Smooth muscle cell (in vitro differentiated cells): ENCODE measurements around the gene ZCCHC12. TPM values are rescaled to one million over a fixed set of nuclear protein-coding genes. Genes with fewer than 3 reads are reported as not detected.

Source experiments
- DNase-seq: peaks from one replicate; lab custom pipeline; 2025; ENCODE audit not compliant: unreplicated experiment; lab: John Stamatoyannopoulos, UW
- H2AFZ ChIP-seq: fragments of 200-600 bp; sonication (generic); 2 replicates; pipeline ENCODE4 v1.6.0; 2016; ENCODE audit warnings: antibody characterized with exemption, low read depth, mild to moderate bottlenecking
- H3F3A ChIP-seq: fragments of 200-600 bp; sonication (generic); 2 replicates; pipeline ENCODE4 v1.6.0; 2017; ENCODE audit warnings: antibody characterized with exemption, low read depth
- H3K27ac ChIP-seq: fragments of 200-600 bp; sonication (generic); 2 replicates; pipeline ENCODE4 v1.5.1; 2016; ENCODE audit warnings: low read depth, mild to moderate bottlenecking
- H3K27me3 ChIP-seq: fragments of 200-600 bp; sonication (generic); 2 replicates; pipeline ENCODE4 v1.6.1; 2016; ENCODE audit warnings: low read depth, mild to moderate bottlenecking
- H3K36me3 ChIP-seq: fragments of 200-600 bp; sonication (generic); 2 replicates; pipeline ENCODE4 v1.5.1; 2016; ENCODE audit warnings: low read depth
- H3K4me1 ChIP-seq: fragments of 200-600 bp; sonication (generic); 2 replicates; pipeline ENCODE4 v1.5.1; 2016; ENCODE audit warnings: low read depth
- H3K4me2 ChIP-seq: fragments of 200-600 bp; sonication (generic); 2 replicates; pipeline ENCODE4 v1.6.0; 2016; ENCODE audit warnings: mild to moderate bottlenecking
- H3K4me3 ChIP-seq: fragments of 200-600 bp; sonication (generic); 2 replicates; pipeline ENCODE4 v1.5.1; 2016; ENCODE audit warnings: mild to moderate bottlenecking
- H3K79me2 ChIP-seq: fragments of 200-600 bp; sonication (generic); 2 replicates; pipeline ENCODE4 v1.6.0; 2016; ENCODE audit warnings: low read depth, mild to moderate bottlenecking
- H3K9ac ChIP-seq: fragments of 200-600 bp; sonication (generic); 2 replicates; pipeline ENCODE4 v1.6.0; 2016; ENCODE audit warnings: low read depth
- H3K9me3 ChIP-seq: fragments of 200-600 bp; sonication (generic); replicated peaks from 2 replicates; pipeline ENCODE4 v1.5.1; 2016; ENCODE audit warnings: low read depth
- H4K20me1 ChIP-seq: fragments of 200-600 bp; sonication (generic); 2 replicates; pipeline ENCODE4 v1.6.0; 2016; ENCODE audit warnings: low read depth
- CTCF ChIP-seq: fragments of 200-600 bp; sonication (generic); IDR thresholded peaks from 2 replicates; pipeline ENCODE4 v1.5.1; 2017; ENCODE audit warnings: borderline replicate concordance, mild to moderate bottlenecking, antibody characterized with exemption; ENCODE audit not compliant: insufficient read depth, poor library complexity, severe bottlenecking
- WGBS: methylation state at CpG from one replicate; pipeline ENCODE4 v1.1.7; 2016; ENCODE audit warnings: low lambda C conversion rate; 5-methylcytosine and 5-hydroxymethylcytosine counted together
- polyA plus RNA-seq: library from polyadenylated mRNA; unstranded; fragments of >200 nt; fragmentation: Nextera tagmentation; extraction: Ambion mirVana; gene quantifications from 2 replicates; pipeline ENCODE4 v1.2.1, GENCODE V29; 2016
- total RNA-seq: library from RNA; depleted of rRNA; stranded (reverse); fragments of >200 nt; gene quantifications from 2 replicates; pipeline ENCODE4 v1.2.3, GENCODE V29; 2014

ZCCHC12 gene
- total and polyA plus RNA-seq, 2 experiments from 2014 or later, result not detected

- WGBS, result 68% methylated on average over 4 of the region's 4 CpGs
- no peak for DNase-seq
- no peak overlapping the region for H2AFZ ChIP-seq
- H3K9me3 ChIP-seq, result no peaks in the 10 kb centered on the region
- H3K4me2 ChIP-seq, result no peak overlapping the region
- H3K9ac ChIP-seq, result no peak overlapping the region
- no peaks in the 10 kb centered on the region for H4K20me1 ChIP-seq
- H3K4me1 ChIP-seq, result no peaks in the 10 kb centered on the region
- H3K27ac ChIP-seq, result no peak overlapping the region
- H3K36me3 ChIP-seq, result no peaks in the 10 kb centered on the region
- no peaks in the 10 kb centered on the region for H3K79me2 ChIP-seq
- H3K4me3 ChIP-seq, result no peak overlapping the region
- H3F3A ChIP-seq, result no peaks in the 10 kb centered on the region
- no peaks in the 10 kb centered on the region for H3K27me3 ChIP-seq
- TF ChIP-seq CTCF, result no peak
These were observed 39.4 kb downstream of the ZCCHC12 start for GRCh38 chrX:118862979-118863378.

DNA sequence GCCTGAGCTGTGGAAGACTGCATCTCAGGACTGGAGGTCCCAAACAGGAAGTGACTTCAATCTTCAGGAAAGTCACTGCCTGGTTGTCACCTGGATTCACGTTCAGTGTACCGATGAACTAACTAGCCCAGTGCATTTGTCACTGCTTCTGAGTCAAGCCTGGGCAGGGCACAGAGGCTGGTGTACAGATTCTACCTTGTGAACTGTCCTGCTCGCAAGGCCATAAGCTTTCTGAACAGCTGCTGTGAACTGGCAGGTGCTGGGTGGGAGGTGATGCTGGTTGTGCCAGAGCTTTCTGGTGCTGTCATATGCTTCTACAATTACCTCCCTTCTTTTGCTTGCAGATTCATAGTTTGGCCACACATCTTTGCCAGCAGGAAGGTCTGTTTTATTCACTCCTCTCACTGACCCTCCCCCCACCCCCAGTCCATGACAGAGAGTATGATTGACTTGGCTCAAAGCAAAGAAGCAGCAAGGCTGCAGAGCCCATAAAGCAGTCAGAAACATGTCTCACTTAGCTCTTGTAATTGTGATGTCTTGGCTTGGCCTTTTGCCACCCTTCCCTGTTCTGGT, 40.5 kb downstream of the ZCCHC12 start:
- 84% methylated on average over 3 of the region's 3 CpGs for WGBS
- no peaks in the 10 kb centered on the region for H3K4me1 ChIP-seq
- no peaks in the 10 kb centered on the region for H3K79me2 ChIP-seq
- H2AFZ ChIP-seq, result no peak overlapping the region
- no peaks in the 10 kb centered on the region for H4K20me1 ChIP-seq
- no peak overlapping the region for H3K27ac ChIP-seq
- no peaks in the 10 kb centered on the region for H3F3A ChIP-seq
- no peak overlapping the region for H3K9ac ChIP-seq
- H3K9me3 ChIP-seq, result no peaks in the 10 kb centered on the region
- H3K4me3 ChIP-seq, result no peak overlapping the region
- no peak for TF ChIP-seq CTCF
- H3K27me3 ChIP-seq, result no peaks in the 10 kb centered on the region
- no peak for DNase-seq
- no peak overlapping the region for H3K4me2 ChIP-seq
- H3K36me3 ChIP-seq, result no peaks in the 10 kb centered on the region

- Histone ChIP-seq H4K20me1 (no peaks in the 10 kb centered on the region), H3K27ac (no peak overlapping the region), H3K27me3 (no peaks in the 10 kb centered on the region), H3K4me3 (no peak overlapping the region), H3K4me1 (no peaks in the 10 kb centered on the region), H3K4me2 (no peak overlapping the region), H3K9ac (no peak overlapping the region), H2AFZ (no peak overlapping the region), H3K36me3 (no peaks in the 10 kb centered on the region), H3F3A (no peaks in the 10 kb centered on the region), H3K9me3 (no peaks in the 10 kb centered on the region), H3K79me2 (no peaks in the 10 kb centered on the region)
- 47% methylated on average over 1 of the region's 1 CpG for WGBS
- no peak for TF ChIP-seq CTCF
- DNase-seq, result no peak
These were observed 41.6 kb downstream of the ZCCHC12 start for GRCh38 chrX:118865231-118865630.

DNA sequence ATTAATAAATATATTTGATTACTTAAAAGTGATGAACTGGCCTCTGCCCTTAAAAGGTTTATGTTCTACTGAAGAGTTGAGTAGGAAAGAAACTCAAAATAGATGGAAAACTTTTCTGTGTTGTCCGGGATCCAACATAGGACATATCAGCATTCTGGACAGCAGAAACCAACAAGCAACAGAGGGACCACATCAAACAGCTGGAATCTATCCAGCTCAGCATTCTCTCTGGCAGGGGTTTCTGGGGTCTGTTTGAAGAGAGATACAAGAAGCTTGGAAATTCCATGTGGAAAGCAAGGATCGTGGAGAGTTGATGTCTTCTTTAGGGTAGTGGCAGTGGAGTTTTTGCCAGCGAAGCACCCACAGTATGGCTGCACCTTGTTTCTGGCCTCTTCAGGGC, 43.6 kb downstream of the ZCCHC12 start:
- peak overlapping the region; percentile 17 for H3K4me2 ChIP-seq
- H4K20me1 ChIP-seq, result no peaks in the 10 kb centered on the region
- no peaks in the 10 kb centered on the region for H3K9me3 ChIP-seq
- no peak overlapping the region for H3K27ac ChIP-seq
- H3F3A ChIP-seq, result no peaks in the 10 kb centered on the region
- H3K36me3 ChIP-seq, result no peaks in the 10 kb centered on the region
- DNase-seq, result no peak
- no peak overlapping the region for H3K9ac ChIP-seq
- H3K4me1 ChIP-seq, result no peaks in the 10 kb centered on the region
- no peak overlapping the region for H3K4me3 ChIP-seq
- H2AFZ ChIP-seq, result no peak overlapping the region
- 56% methylated on average over 3 of the region's 3 CpGs for whole genome bisulfite sequencing
- no peaks in the 10 kb centered on the region for H3K79me2 ChIP-seq
- TF ChIP-seq CTCF, result no peak
- no peaks in the 10 kb centered on the region for H3K27me3 ChIP-seq
